Liver (tissue), 3 donors: ENCODE measurements around the gene PLXNA3.

Experiments used
- ATF3 ChIP-seq: IDR thresholded peaks from 2 replicates; pipeline ENCODE4 v1.6.1; 2016; ENCODE audit warnings: antibody characterized with exemption
- CTCF ChIP-seq: fragments of 150-350 bp; IDR thresholded peaks from 2 replicates; pipeline ENCODE4 v1.5.1; 2017; ENCODE audit warnings: improper control_type of control experiment, low read depth, low read length; ENCODE audit not compliant: missing input control
- EGR1 ChIP-seq, 2 donors: IDR thresholded peaks; 2 replicates each; pipeline ENCODE4 v1.6.1; 2016 to 2018; ENCODE audit warnings: antibody characterized with exemption in 2 of 2, low read depth in 2 of 2
- FOXA1 ChIP-seq: IDR thresholded peaks from 2 replicates; pipeline ENCODE4 v1.6.1; 2016; ENCODE audit warnings: antibody characterized with exemption
- GABPA ChIP-seq, 2 donors: IDR thresholded peaks in 1 of 2; conservative IDR thresholded peaks in 1 of 2; 2 replicates each; pipeline ENCODE4 v1.6.1; 2016; ENCODE audit warnings: antibody characterized with exemption in 2 of 2, mild to moderate bottlenecking in 1 of 2, moderate library complexity in 1 of 2
- HNF4G ChIP-seq: IDR thresholded peaks from 2 replicates; pipeline ENCODE4 v1.6.1; 2016; ENCODE audit warnings: antibody characterized with exemption
- MAX ChIP-seq: IDR thresholded peaks from 2 replicates; pipeline ENCODE4 v1.6.1; 2016; ENCODE audit warnings: antibody characterized with exemption
- NR2F2 ChIP-seq: IDR thresholded peaks from 2 replicates; pipeline ENCODE4 v1.6.1; 2016; ENCODE audit warnings: antibody characterized with exemption
- RAD21 ChIP-seq, 2 donors: IDR thresholded peaks; 2 replicates each; pipeline ENCODE4 v1.6.1; 2016; ENCODE audit warnings: antibody characterized with exemption in 2 of 2, mild to moderate bottlenecking in 2 of 2
- REST ChIP-seq: IDR thresholded peaks from 2 replicates; pipeline ENCODE4 v1.6.1; 2016; ENCODE audit warnings: antibody characterized with exemption, mild to moderate bottlenecking
- TAF1 ChIP-seq: conservative IDR thresholded peaks from 2 replicates; pipeline ENCODE4 v1.6.1; 2016; ENCODE audit warnings: antibody characterized with exemption, mild to moderate bottlenecking
- YY1 ChIP-seq: IDR thresholded peaks from 2 replicates; pipeline ENCODE4 v1.6.1; 2016; ENCODE audit warnings: antibody characterized with exemption, mild to moderate bottlenecking
- ZBTB33 ChIP-seq: IDR thresholded peaks from 2 replicates; pipeline ENCODE4 v1.6.1; 2016; ENCODE audit warnings: antibody characterized with exemption
- donor health status: healthy.
- donor health status: healthy.

GRCh38 chrX:154526901-154527675, 69.0 kb downstream of the PLXNA3 start:
- TF ChIP-seq TAF1 (no peak), CTCF (peak; percentile 33), YY1 (no peak), GABPA (IDR thresholded peaks at IDR 0.05 in 1 of 2, conservative IDR thresholded peaks at IDR 0.05 in 1 of 2) (no peak), EGR1 (IDR thresholded peaks at IDR 0.05; ENCODE audit: low read depth in 2 of 2) (no peak), MAX (no peak), ZBTB33 (no peak), ATF3 (no peak), REST (no peak), RAD21 (IDR thresholded peaks at IDR 0.05) (peak; percentile 61 to 69), NR2F2 (no peak), HNF4G (no peak), FOXA1 (no peak)
